C4-2B (cell line): ENCODE data around the gene ACAA2.

Experiments
- H3K27ac ChIP-seq: fragments of 450-650 bp; 2 replicates; pipeline ENCODE4 v1.5.1; 2017
- ZFX ChIP-seq: fragments of 450-650 bp; IDR thresholded peaks from 2 replicates; pipeline ENCODE4 v1.6.1; 2017
- TF ChIP-seq, protein P1 (sequence below): fragments of 450-650 bp; conservative IDR thresholded peaks from 2 replicates; pipeline ENCODE4 v1.5.1; 2017; ENCODE audit warnings: mild to moderate bottlenecking

The ACAA2 gene

DNA sequence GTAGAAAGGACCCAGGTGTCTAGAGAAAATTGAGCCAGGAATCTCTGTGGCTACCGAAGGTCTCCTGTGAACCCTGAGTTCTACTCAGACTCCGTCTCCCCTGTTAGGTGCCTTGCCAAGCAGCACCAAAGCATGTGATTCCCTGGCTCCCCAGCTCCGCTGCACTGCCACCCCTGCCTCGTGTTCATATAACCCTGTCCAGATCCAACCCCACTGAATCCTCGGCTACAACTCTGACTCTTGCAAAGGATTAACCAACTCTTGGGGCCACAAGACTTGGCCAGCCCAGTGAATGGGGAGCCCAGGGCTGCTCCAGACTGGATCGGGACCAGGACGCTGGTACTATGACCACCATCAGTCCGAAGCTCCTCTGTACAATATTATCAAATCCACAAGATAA is 37.3 kb upstream of the ACAA2 start:
- TF ChIP-seq, protein P1, sequence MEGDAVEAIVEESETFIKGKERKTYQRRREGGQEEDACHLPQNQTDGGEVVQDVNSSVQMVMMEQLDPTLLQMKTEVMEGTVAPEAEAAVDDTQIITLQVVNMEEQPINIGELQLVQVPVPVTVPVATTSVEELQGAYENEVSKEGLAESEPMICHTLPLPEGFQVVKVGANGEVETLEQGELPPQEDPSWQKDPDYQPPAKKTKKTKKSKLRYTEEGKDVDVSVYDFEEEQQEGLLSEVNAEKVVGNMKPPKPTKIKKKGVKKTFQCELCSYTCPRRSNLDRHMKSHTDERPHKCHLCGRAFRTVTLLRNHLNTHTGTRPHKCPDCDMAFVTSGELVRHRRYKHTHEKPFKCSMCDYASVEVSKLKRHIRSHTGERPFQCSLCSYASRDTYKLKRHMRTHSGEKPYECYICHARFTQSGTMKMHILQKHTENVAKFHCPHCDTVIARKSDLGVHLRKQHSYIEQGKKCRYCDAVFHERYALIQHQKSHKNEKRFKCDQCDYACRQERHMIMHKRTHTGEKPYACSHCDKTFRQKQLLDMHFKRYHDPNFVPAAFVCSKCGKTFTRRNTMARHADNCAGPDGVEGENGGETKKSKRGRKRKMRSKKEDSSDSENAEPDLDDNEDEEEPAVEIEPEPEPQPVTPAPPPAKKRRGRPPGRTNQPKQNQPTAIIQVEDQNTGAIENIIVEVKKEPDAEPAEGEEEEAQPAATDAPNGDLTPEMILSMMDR = no peak
- TF ChIP-seq ZFX = no peak
- no peak overlapping the region for H3K27ac ChIP-seq

DNA sequence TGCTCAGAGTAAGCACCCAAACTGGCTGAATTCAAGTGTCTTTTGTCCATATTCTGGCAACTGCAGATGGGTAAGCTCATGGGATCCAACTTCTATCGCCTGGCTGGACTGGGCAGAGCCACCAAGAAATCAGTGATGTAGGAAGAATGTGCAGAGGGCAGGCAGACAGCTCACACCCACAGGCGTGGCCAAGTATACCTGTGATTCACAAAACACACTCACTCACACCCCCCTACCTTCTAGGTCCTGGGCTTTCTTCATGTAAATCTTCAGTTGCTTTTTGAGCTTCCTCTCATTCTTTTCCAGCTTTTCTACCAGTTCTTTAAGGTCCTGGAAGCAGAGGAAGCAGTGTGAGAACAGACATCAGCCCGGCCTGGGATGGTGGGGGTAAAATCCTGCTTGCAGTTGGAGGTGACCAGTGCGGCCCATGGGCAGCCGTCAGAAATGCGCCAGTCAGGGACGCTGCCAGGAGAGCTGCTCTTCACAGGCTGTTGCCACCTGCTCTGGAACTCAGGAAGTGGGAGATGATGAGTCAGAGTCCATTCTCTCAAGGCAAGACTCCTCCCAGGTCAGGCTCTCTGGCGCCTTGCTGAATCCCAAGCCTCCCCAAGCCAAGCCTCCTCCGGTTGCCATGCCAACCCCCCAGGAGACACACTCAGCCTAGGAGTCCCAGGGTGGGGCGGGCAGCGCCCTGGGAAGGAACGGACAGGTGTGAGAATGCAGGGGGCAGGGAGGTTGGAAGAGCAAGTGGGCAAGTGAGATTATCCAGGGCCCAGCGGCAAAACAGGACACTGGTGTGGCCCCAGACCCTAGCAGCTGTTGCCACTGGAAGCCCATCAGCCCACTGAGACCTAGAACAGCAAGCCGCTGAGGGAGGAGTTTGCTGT is 36.2 kb upstream of the ACAA2 start:
- TF ChIP-seq, protein P1 = no peak
- no peak for TF ChIP-seq ZFX

DNA sequence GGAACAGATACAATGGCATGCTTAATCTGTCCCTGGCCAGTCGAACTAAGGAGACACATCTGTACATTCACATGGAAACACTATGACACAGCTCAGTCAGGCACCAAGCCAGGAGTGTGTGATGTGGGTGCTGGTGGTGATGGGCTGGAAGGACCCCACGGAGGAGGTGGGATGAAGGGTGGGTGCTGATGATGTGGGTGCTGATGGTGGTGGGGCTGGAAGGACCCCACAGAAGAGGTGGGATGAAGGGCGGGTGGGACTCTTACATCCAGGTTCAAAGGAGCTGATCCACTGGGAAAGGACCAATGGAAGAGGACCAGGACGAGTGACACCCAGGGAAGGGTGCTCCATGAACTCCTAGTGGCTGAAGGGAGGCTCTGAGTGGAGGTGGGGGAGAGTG is 34.8 kb upstream of the ACAA2 start:
- no peak for TF ChIP-seq ZFX
- TF ChIP-seq, protein P1 = no peak
- no peak overlapping the region for H3K27ac ChIP-seq

More for the DNA sequence above, 36.2 kb upstream of the ACAA2 start:
- no peak overlapping the region for H3K27ac ChIP-seq

DNA sequence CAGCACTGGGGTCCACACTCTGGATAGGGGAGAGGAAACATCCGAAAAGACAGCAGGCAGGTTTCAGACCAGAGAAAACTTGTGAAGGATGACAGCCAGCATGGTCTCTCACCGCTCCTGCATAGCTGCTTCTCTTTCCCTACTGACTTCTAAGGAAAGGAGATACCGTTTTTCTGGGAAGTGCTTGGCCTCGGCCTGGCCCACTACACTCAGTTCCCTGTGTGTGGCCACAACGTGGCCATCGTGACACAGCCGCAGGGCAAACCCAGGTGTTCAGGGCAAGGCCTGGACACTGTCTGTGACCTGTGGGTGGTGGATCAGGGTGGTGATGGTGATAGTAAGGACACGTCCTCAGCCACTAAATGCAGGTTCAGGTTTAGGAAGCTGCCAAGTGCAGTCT is 34.2 kb upstream of the ACAA2 start:
- TF ChIP-seq, protein P1 = no peak
- TF ChIP-seq ZFX = no peak
- H3K27ac ChIP-seq = no peak overlapping the region

DNA sequence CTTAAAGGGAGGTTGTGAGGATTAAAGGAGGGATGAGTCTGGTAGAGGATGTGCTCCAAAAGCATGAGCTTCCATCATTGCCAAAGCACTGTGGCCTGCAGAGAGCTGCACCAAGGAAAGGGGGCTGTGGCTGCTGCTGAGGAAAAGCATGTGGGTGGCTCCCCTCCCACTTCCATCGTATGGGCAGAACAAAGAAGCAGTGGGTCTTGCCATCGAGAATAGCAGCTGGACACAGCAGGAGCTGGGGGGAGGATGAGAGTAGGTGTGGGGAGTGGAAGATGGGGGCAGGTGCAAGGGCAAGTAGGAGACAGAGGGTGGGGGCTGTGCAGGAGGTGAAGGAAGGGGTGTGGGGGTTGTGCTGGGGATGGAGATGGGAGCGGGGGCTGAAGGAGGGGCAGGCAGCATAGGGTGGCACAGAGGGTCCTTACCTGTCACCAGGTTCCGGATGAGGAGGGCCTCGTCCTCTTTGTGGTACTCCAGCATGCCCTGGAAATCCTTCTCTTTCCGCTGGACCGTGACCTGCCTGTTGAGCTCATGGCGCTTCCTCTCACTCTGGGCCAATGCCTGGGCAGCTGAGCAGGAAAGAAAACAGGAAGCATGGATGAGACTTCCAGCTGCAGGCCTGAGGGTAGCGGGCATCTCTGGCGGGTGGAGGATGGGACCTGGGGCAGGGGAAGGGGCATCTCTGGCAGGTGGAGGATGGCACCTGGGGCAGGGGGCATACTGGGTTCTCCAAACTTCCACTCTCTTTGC is 33.6 kb upstream of the ACAA2 start:
- H3K27ac ChIP-seq = no peak overlapping the region
- TF ChIP-seq ZFX = no peak
- TF ChIP-seq, protein P1 = no peak

DNA sequence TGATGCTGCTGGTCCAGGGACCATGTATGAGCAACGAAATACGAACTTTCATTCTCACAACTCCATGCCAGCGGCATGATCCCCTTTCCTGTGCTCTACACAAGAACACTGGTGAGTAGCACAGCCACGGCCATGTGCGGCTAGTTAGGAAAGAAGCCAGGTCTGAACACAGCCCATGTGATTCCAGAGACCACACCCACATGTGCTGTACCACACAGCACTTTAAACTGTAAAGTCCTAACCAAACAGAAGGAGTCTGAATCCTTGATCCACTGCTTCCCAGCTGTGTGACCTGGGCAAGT is 33.0 kb upstream of the ACAA2 start:
- TF ChIP-seq, protein P1 = no peak
- TF ChIP-seq ZFX = no peak
- H3K27ac ChIP-seq = no peak overlapping the region
